ENCODE measurements around the gene RAPGEF6.

Gene RAPGEF6

DNA sequence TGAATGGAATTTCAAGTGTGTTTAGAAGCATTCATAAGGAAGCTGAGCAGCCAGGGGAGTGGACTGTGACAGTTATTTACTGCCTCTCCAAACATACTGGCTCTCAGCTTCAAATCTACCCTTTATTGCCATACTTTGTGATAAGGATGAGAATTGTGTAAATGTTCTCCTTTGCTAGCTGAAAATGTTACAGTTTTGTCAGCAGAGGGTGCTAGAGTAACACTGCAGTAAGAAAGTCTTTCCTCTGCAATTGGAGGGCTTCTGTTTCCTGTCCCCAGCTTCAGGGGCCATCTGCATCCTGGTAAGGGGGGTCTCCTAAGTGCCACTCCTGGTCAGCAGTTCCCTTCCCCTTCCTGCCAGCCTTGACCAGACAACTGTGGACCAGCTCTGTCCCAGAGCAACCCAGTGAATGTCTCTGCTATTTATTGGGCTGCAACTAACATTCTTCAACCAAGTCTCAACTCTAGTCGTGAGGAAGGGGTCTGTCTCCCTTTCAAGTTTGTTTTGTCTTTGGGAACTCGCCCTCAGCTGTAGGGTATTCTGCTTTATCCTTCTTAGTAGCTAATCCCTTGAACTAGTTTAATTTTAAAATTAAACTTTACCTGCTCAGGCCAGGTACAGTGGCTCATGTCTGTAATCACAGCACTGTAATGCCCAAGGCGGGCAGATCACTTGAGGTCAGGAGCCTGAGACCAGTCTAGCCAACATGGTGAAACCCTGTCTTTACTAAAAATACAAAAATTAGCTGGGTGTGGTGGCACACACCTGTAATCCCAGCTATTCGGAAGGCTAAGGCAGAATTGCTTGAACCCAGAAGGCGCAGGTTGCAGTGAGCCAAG lies 45.3 kb downstream of the RAPGEF6 start:
- Histone ChIP-seq H3K9ac (ENCODE audit: low read length) (no peak overlapping the region), H3K27ac (ENCODE audit: low read depth, low read length) (no peak overlapping the region), H3K36me3 (ENCODE audit: control insufficient read depth, insufficient read depth, low read length) (no peaks in the 10 kb centered on the region), H3K27me3 (ENCODE audit: control insufficient read depth, insufficient read depth, low read length) (no peaks in the 10 kb centered on the region), H3K4me3 (ENCODE audit: low read length) (no peak overlapping the region), H3K4me1 (ENCODE audit: control insufficient read depth, insufficient read depth, low read length) (no peaks in the 10 kb centered on the region)

DNA sequence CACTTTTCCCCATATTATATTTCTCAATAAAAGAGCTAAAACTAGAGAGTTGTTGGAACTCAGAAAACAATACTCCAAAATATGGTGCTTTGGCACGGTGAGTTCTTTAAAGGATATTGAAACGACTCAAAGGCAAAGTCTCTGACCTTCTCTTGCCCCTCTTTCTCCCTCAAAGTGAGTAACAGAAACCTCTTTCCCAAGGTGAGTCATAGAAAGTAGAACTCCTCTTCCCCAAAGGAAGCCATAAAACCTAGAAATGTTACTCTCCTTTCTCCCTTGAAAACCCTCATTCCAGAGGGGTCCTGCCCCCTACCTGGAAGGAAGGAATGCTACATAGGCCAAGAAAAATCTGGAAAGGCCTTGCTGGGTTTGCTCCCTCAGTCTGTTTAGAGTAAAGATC lies 47.5 kb downstream of the RAPGEF6 start:
- Histone ChIP-seq H3K4me1 (ENCODE audit: control insufficient read depth, insufficient read depth, low read length) (no peaks in the 10 kb centered on the region), H3K36me3 (ENCODE audit: control insufficient read depth, insufficient read depth, low read length) (no peaks in the 10 kb centered on the region), H3K27me3 (ENCODE audit: control insufficient read depth, insufficient read depth, low read length) (no peaks in the 10 kb centered on the region), H3K4me3 (ENCODE audit: low read length) (no peak overlapping the region), H3K27ac (ENCODE audit: low read depth, low read length) (no peak overlapping the region), H3K9ac (ENCODE audit: low read length) (no peak overlapping the region)

DNA sequence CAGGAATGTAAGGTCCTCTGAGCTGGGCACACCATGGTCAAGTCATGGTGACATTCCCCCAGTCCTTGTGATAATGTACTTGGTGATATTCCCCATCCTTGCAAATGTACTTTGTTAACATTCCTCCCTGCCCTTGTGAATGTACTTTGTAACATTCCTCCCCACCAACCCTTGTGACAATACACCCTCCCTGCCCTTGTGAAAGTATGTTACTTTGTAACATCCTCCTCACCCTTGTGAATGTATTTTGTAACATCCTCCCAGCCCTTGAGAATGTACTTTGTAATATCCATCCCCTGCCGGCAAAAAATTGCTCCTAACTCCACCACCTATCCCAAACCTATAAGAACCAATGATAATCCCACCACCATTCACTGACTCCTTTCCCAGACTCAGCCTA lies 53.3 kb downstream of the RAPGEF6 start:
- Histone ChIP-seq H3K4me3 (ENCODE audit: low read length) (no peak overlapping the region), H3K36me3 (ENCODE audit: control insufficient read depth, insufficient read depth, low read length) (no peaks in the 10 kb centered on the region), H3K9ac (ENCODE audit: low read length) (no peak overlapping the region), H3K4me1 (ENCODE audit: control insufficient read depth, insufficient read depth, low read length) (no peaks in the 10 kb centered on the region), H3K27me3 (ENCODE audit: control insufficient read depth, insufficient read depth, low read length) (no peaks in the 10 kb centered on the region), H3K27ac (ENCODE audit: low read depth, low read length) (no peak overlapping the region)

- no peaks in the 10 kb centered on the region for H3K36me3 ChIP-seq (ENCODE audit: control insufficient read depth, insufficient read depth, low read length)
- H3K27me3 ChIP-seq (ENCODE audit: control insufficient read depth, insufficient read depth, low read length): no peaks in the 10 kb centered on the region
- no peak overlapping the region for H3K9ac ChIP-seq (ENCODE audit: low read length)
- H3K27ac ChIP-seq (ENCODE audit: low read depth, low read length): no peak overlapping the region
- no peaks in the 10 kb centered on the region for H3K4me1 ChIP-seq (ENCODE audit: control insufficient read depth, insufficient read depth, low read length)
- no peak overlapping the region for H3K4me3 ChIP-seq (ENCODE audit: low read length)
Measured at GRCh38 chr5:131579917-131580671, 54.9 kb downstream of the RAPGEF6 start.

- H3K36me3 ChIP-seq (ENCODE audit: control insufficient read depth, insufficient read depth, low read length): no peaks in the 10 kb centered on the region
- H3K4me1 ChIP-seq (ENCODE audit: control insufficient read depth, insufficient read depth, low read length): no peaks in the 10 kb centered on the region
- H3K9ac ChIP-seq (ENCODE audit: low read length): no peak overlapping the region
- no peaks in the 10 kb centered on the region for H3K27me3 ChIP-seq (ENCODE audit: control insufficient read depth, insufficient read depth, low read length)
- no peak overlapping the region for H3K4me3 ChIP-seq (ENCODE audit: low read length)
- no peak overlapping the region for H3K27ac ChIP-seq (ENCODE audit: low read depth, low read length)
Measured at GRCh38 chr5:131575660-131576227, 59.3 kb downstream of the RAPGEF6 start.

GRCh38 chr5:131571669-131572168 lies 63.3 kb downstream of the RAPGEF6 start:
- Histone ChIP-seq H3K27ac (ENCODE audit: low read depth, low read length) (no peak overlapping the region), H3K9ac (ENCODE audit: low read length) (no peak overlapping the region), H3K4me1 (ENCODE audit: control insufficient read depth, insufficient read depth, low read length) (no peaks in the 10 kb centered on the region), H3K36me3 (ENCODE audit: control insufficient read depth, insufficient read depth, low read length) (no peaks in the 10 kb centered on the region), H3K4me3 (ENCODE audit: low read length) (no peak overlapping the region), H3K27me3 (ENCODE audit: control insufficient read depth, insufficient read depth, low read length) (no peaks in the 10 kb centered on the region)

- no peak overlapping the region for H3K27ac ChIP-seq (ENCODE audit: low read depth, low read length)
- H3K4me1 ChIP-seq (ENCODE audit: control insufficient read depth, insufficient read depth, low read length): no peaks in the 10 kb centered on the region
- H3K36me3 ChIP-seq (ENCODE audit: control insufficient read depth, insufficient read depth, low read length): no peaks in the 10 kb centered on the region
- no peak overlapping the region for H3K4me3 ChIP-seq (ENCODE audit: low read length)
- H3K27me3 ChIP-seq (ENCODE audit: control insufficient read depth, insufficient read depth, low read length): no peaks in the 10 kb centered on the region
- no peak overlapping the region for H3K9ac ChIP-seq (ENCODE audit: low read length)
Measured at GRCh38 chr5:131570757-131571156, 64.3 kb downstream of the RAPGEF6 start.

DNA sequence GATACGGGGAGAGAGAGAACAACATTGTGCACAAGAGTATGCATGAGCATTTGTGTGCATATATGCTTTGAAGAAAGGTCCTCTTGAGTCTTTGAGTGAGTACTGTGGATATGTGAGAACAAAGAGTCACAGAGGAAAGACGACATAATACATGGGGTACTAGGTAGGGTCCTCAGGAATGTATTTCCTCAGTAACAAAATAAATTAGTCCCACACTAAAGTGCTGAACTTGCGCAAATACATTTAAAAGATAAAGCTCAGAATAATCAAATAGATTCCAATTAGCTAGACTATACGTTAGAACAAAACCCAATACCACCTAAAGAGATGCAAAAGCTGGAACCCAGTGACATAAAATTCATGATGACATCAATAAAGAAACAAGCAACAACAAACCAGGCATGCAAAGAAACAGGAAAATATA lies 70.8 kb downstream of the RAPGEF6 start:
- H3K9ac ChIP-seq (ENCODE audit: low read length): no peak overlapping the region
- H3K4me3 ChIP-seq (ENCODE audit: low read length): no peak overlapping the region
- no peak overlapping the region for H3K27ac ChIP-seq (ENCODE audit: low read depth, low read length)
- no peaks in the 10 kb centered on the region for H3K4me1 ChIP-seq (ENCODE audit: control insufficient read depth, insufficient read depth, low read length)
- H3K36me3 ChIP-seq (ENCODE audit: control insufficient read depth, insufficient read depth, low read length): no peaks in the 10 kb centered on the region
- no peaks in the 10 kb centered on the region for H3K27me3 ChIP-seq (ENCODE audit: control insufficient read depth, insufficient read depth, low read length)

GRCh38 chr5:131563434-131564228 lies 71.4 kb downstream of the RAPGEF6 start:
- Histone ChIP-seq H3K27ac (ENCODE audit: low read depth, low read length) (no peak overlapping the region), H3K4me3 (ENCODE audit: low read length) (no peak overlapping the region), H3K9ac (ENCODE audit: low read length) (no peak overlapping the region), H3K4me1 (ENCODE audit: control insufficient read depth, insufficient read depth, low read length) (no peaks in the 10 kb centered on the region), H3K27me3 (ENCODE audit: control insufficient read depth, insufficient read depth, low read length) (no peaks in the 10 kb centered on the region), H3K36me3 (ENCODE audit: control insufficient read depth, insufficient read depth, low read length) (no peaks in the 10 kb centered on the region)

DNA sequence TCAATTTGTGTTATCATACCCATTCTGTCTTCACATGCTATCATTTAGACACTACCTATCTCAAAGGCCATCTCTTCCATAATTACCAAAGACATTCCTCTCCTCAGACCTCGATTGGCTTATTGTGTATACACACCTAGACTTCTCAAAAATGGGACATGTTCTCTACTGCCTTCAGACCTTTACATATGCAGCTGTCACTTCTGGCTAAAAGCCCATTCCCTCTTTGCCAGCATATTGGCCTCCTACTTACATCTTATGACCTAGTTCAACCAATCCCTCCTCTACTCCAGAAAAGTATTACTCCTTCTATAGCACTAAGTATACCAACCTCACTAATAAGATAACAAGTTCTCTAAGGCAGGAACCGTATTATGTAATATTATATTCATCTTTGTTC lies 84.4 kb downstream of the RAPGEF6 start:
- H3K9ac ChIP-seq (ENCODE audit: low read length): no peak overlapping the region
- H3K36me3 ChIP-seq (ENCODE audit: control insufficient read depth, insufficient read depth, low read length): no peaks in the 10 kb centered on the region
- no peak overlapping the region for H3K4me3 ChIP-seq (ENCODE audit: low read length)
- H3K27ac ChIP-seq (ENCODE audit: low read depth, low read length): no peak overlapping the region
- H3K27me3 ChIP-seq (ENCODE audit: control insufficient read depth, insufficient read depth, low read length): no peaks in the 10 kb centered on the region
- H3K4me1 ChIP-seq (ENCODE audit: control insufficient read depth, insufficient read depth, low read length): no peaks in the 10 kb centered on the region

- no peaks in the 10 kb centered on the region for H3K27me3 ChIP-seq (ENCODE audit: control insufficient read depth, insufficient read depth, low read length)
- H3K27ac ChIP-seq (ENCODE audit: low read depth, low read length): no peak overlapping the region
- no peaks in the 10 kb centered on the region for H3K4me1 ChIP-seq (ENCODE audit: control insufficient read depth, insufficient read depth, low read length)
- H3K9ac ChIP-seq (ENCODE audit: low read length): no peak overlapping the region
- no peaks in the 10 kb centered on the region for H3K36me3 ChIP-seq (ENCODE audit: control insufficient read depth, insufficient read depth, low read length)
- H3K4me3 ChIP-seq (ENCODE audit: low read length): no peak overlapping the region
Measured at GRCh38 chr5:131548176-131548575, 86.9 kb downstream of the RAPGEF6 start.

- no peak overlapping the region for H3K27ac ChIP-seq (ENCODE audit: low read depth, low read length)
- H3K4me1 ChIP-seq (ENCODE audit: control insufficient read depth, insufficient read depth, low read length): no peaks in the 10 kb centered on the region
- no peaks in the 10 kb centered on the region for H3K36me3 ChIP-seq (ENCODE audit: control insufficient read depth, insufficient read depth, low read length)
- no peak overlapping the region for H3K9ac ChIP-seq (ENCODE audit: low read length)
- no peak overlapping the region for H3K4me3 ChIP-seq (ENCODE audit: low read length)
- H3K27me3 ChIP-seq (ENCODE audit: control insufficient read depth, insufficient read depth, low read length): no peaks in the 10 kb centered on the region
Measured at GRCh38 chr5:131545845-131546244, 89.2 kb downstream of the RAPGEF6 start.

All from rectal smooth muscle tissue (tissue), 1 donor.